Caki2 (cell line): Measurements from ENCODE around the gene IKBIP. TPM values are rescaled to one million over a fixed set of nuclear protein-coding genes. Genes with fewer than 3 reads are reported as not detected.
A peak's percentile ranks its signal among the peaks of the same experiment; 100 is the strongest.
"Not testable (repeated sequence)": the region's sequence is repeated elsewhere in the genome, so short reads cannot be mapped to it uniquely, and the experiment has no call there.

Experiments
- DNase-seq: peaks from one replicate; pipeline ENCODE4 v3.0.0-alpha.2; 2015; ENCODE audit warnings: low read depth
- in situ Hi-C: cut with HindIII; loops from 2 replicates; pipeline ENCODE4 v1.10.0; 2016; ENCODE audit warnings: low sequenced_read_pairs, low pct_unique_long_range_greater_than_20kb, mixed read lengths
- total RNA-seq: library from RNA; depleted of rRNA; stranded (reverse); fragments of >200 nt; shearing (Covaris generic); gene quantifications from 2 replicates; pipeline ENCODE4 v1.2.3, GENCODE V29; 2014; ENCODE audit warnings: low replicate concordance

The IKBIP gene
- total RNA-seq, 1 experiment from 2014 or later = 68.6 TPM

- in situ Hi-C loops, DNase-seq: not testable (repeated sequence)
Observed at GRCh38 chr12:98642801-98643200, 1.8 kb downstream of the IKBIP start.

GRCh38 chr12:98639491-98639890 lies 5.1 kb downstream of the IKBIP start:
- in situ Hi-C loops = no loop called here

GRCh38 chr12:98638009-98638408 lies 6.6 kb downstream of the IKBIP start:
- in situ Hi-C loops = no loop called here
- DNase-seq = no peak

More at GRCh38 chr12:98639491-98639890, 5.1 kb downstream of the IKBIP start:
- no peak for DNase-seq

GRCh38 chr12:98637068-98637467 lies 7.5 kb downstream of the IKBIP start:
- in situ Hi-C loops = no loop called here
- DNase-seq = no peak

- in situ Hi-C loops = no loop called here
- DNase-seq = peak; percentile 61
Observed at GRCh38 chr12:98635657-98636323, 8.8 kb downstream of the IKBIP start.

- in situ Hi-C loops = no loop called here
- no peak for DNase-seq
Observed at GRCh38 chr12:98618952-98619351, 25.6 kb downstream of the IKBIP start.

GRCh38 chr12:98612696-98613334 lies 31.8 kb downstream of the IKBIP start:
- in situ Hi-C loops = no loop called here
- DNase-seq = no peak

- in situ Hi-C loops = no loop called here
- no peak for DNase-seq
Observed at GRCh38 chr12:98610596-98610995, 34.0 kb downstream of the IKBIP start.

- in situ Hi-C loops = no loop called here
- DNase-seq = no peak
Observed at GRCh38 chr12:98606359-98606988, 38.1 kb downstream of the IKBIP start.

GRCh38 chr12:98601924-98602323 lies 42.7 kb downstream of the IKBIP start:
- in situ Hi-C loops = no loop called here

GRCh38 chr12:98597313-98597712 lies 47.3 kb downstream of the IKBIP start:
- DNase-seq, in situ Hi-C loops: not testable (repeated sequence)

More at GRCh38 chr12:98601924-98602323, 42.7 kb downstream of the IKBIP start:
- DNase-seq = no peak

GRCh38 chr12:98595243-98595988 lies 49.2 kb downstream of the IKBIP start:
- peak; percentile 60 for DNase-seq
- in situ Hi-C loops = no loop called here

GRCh38 chr12:98594050-98594835 lies 50.3 kb downstream of the IKBIP start:
- in situ Hi-C loops = no loop called here
- DNase-seq = peak; percentile 7

- DNase-seq = peak; percentile 89
- in situ Hi-C loops = no loop called here
Observed at GRCh38 chr12:98593351-98594049, 51.1 kb downstream of the IKBIP start, which contains the start of gene SLC25A3. SLC25A3 (plus strand) TSS chr12:98593686; CDS start chr12:98593979, 293 bp downstream.

- in situ Hi-C loops = no loop called here
- DNase-seq = peak; percentile 12
Observed at GRCh38 chr12:98592825-98593322, 51.7 kb downstream of the IKBIP start.

GRCh38 chr12:98591209-98591608 lies 53.4 kb downstream of the IKBIP start:
- no peak for DNase-seq
- in situ Hi-C loops = no loop called here

GRCh38 chr12:98587084-98587483 lies 57.5 kb downstream of the IKBIP start:
- in situ Hi-C loops = no loop called here
- DNase-seq = no peak
